Colonic mucosa (tissue), 4 donors: ENCODE results near the gene VSIG4. TPM values are rescaled to one million over a fixed set of nuclear protein-coding genes. Genes with fewer than 3 reads are reported as not detected.

Source experiments
- DNase-seq: peaks from one replicate; pipeline ENCODE4 v3.0.0-alpha.2; 2020
- H3K27ac ChIP-seq: fragments of 200-600 bp; one replicate; pipeline ENCODE4 v1.8.0; 2021
- H3K27me3 ChIP-seq: fragments of 200-600 bp; one replicate; pipeline ENCODE4 v1.8.0; 2021
- H3K36me3 ChIP-seq: fragments of 200-600 bp; one replicate; pipeline ENCODE4 v1.8.0; 2021
- H3K4me1 ChIP-seq: fragments of 200-600 bp; one replicate; pipeline ENCODE4 v1.8.0; 2021; ENCODE audit warnings: mild to moderate bottlenecking
- H3K4me3 ChIP-seq: fragments of 200-600 bp; one replicate; pipeline ENCODE4 v1.8.0; 2021
- H3K9ac ChIP-seq, 2 donors: one replicate each; pipeline ENCODE4 v1.7.0; 2013; ENCODE audit warnings: control low read depth in 2 of 2, low read depth in 2 of 2, low read length in 2 of 2
- H3K9me3 ChIP-seq: fragments of 200-600 bp; one replicate; pipeline ENCODE4 v1.8.0; 2021
- CTCF ChIP-seq: fragments of 200-600 bp; IDR thresholded peaks from one replicate; pipeline ENCODE4 v1.8.0; 2022; ENCODE audit warnings: antibody characterized with exemption, mild to moderate bottlenecking
- intact Hi-C: fragments of 100-400 bp; cut with DNase I; formaldehyde crosslinking; loops from one replicate; pipeline ENCODE4 v1.14.1; 2022
- total RNA-seq, 2 donors: library from RNA; stranded (reverse); fragmentation: NEBNext Ultra II Directional in 1 of 2; extraction: Animal tissue kit (Norgen Biotek cat#: 25700) in 1 of 2; gene quantifications; one replicate each; pipeline ENCODE4 v1.2.1, GENCODE V29; 2021
- donor health status: healthy.
- donor health status: DM: no; HTN: no; CAD: no.
- donor health status: DM: no; HTN: no; CAD: no.

VSIG4 gene
- total RNA-seq, 2 donors from 2014 or later, result 5.7 to 14.1 TPM

- Histone ChIP-seq H3K27ac (no peak overlapping the region), H3K9me3 (no peaks in the 10 kb centered on the region), H3K36me3 (no peaks in the 10 kb centered on the region), H3K27me3 (no peaks in the 10 kb centered on the region), H3K9ac (no peak overlapping the region), H3K4me3 (no peak overlapping the region), H3K4me1 (no peaks in the 10 kb centered on the region)
- no peak for DNase-seq
- intact Hi-C loops, result no loop called here
- no peak for TF ChIP-seq CTCF
Measured at GRCh38 chrX:66000178-66000577, 39.7 kb downstream of the VSIG4 start.

GRCh38 chrX:65999563-66000148, 40.2 kb downstream of the VSIG4 start:
- H3K9me3 ChIP-seq, result no peaks in the 10 kb centered on the region
- DNase-seq, result no peak
- no peaks in the 10 kb centered on the region for H3K36me3 ChIP-seq
- no peak overlapping the region for H3K4me3 ChIP-seq
- TF ChIP-seq CTCF, result no peak
- no peak overlapping the region for H3K9ac ChIP-seq
- H3K27me3 ChIP-seq, result no peaks in the 10 kb centered on the region
- intact Hi-C loops, result no loop called here
- H3K27ac ChIP-seq, result no peak overlapping the region
- H3K4me1 ChIP-seq, result no peaks in the 10 kb centered on the region

GRCh38 chrX:65999029-65999562, 40.8 kb downstream of the VSIG4 start:
- Histone ChIP-seq H3K4me3 (no peak overlapping the region), H3K9me3 (no peaks in the 10 kb centered on the region), H3K27me3 (no peaks in the 10 kb centered on the region), H3K4me1 (no peaks in the 10 kb centered on the region), H3K9ac (no peak overlapping the region), H3K36me3 (no peaks in the 10 kb centered on the region), H3K27ac (no peak overlapping the region)
- no peak for TF ChIP-seq CTCF
- no peak for DNase-seq
- intact Hi-C loops, result no loop called here

GRCh38 chrX:65997978-65998717, 41.7 kb downstream of the VSIG4 start:
- intact Hi-C loops, result no loop called here
- H3K27ac ChIP-seq, result no peak overlapping the region
- no peak overlapping the region for H3K4me3 ChIP-seq
- H3K9ac ChIP-seq, result no peak overlapping the region
- H3K27me3 ChIP-seq, result no peaks in the 10 kb centered on the region
- no peaks in the 10 kb centered on the region for H3K4me1 ChIP-seq
- no peaks in the 10 kb centered on the region for H3K9me3 ChIP-seq
- no peak for DNase-seq
- H3K36me3 ChIP-seq, result no peaks in the 10 kb centered on the region
- TF ChIP-seq CTCF, result no peak

GRCh38 chrX:65994519-65995506, 45.1 kb downstream of the VSIG4 start:
- Histone ChIP-seq H3K27ac (no peak overlapping the region), H3K9me3 (no peaks in the 10 kb centered on the region), H3K27me3 (no peaks in the 10 kb centered on the region), H3K36me3 (no peaks in the 10 kb centered on the region), H3K4me1 (no peaks in the 10 kb centered on the region), H3K4me3 (no peak overlapping the region), H3K9ac (no peak overlapping the region)
- intact Hi-C loops, result loop anchor here (5.0 kb wide), 1 partner anchor 403 kb away; no protein-coding TSS in a partner anchor
- DNase-seq, result no peak
- TF ChIP-seq CTCF, result no peak
